ENCODE measurements around the gene ZNF865.

ZNF865 gene

GRCh38 chr19:55624109-55625003, 18.9 kb downstream of the ZNF865 start, which contains the start of gene ZNF784:
TSS of gene ZNF784 (minus strand) at chr19:55624566. CDS start at chr19:55624561, 5 bp downstream.
- peak; percentile 46 to 94 (median 91) for DNase-seq

GRCh38 chr19:55625004-55625326, 19.5 kb downstream of the ZNF865 start:
- DNase-seq, result no peak

- no peak for DNase-seq
Observed at GRCh38 chr19:55626350-55626749, 20.9 kb downstream of the ZNF865 start.

- peak in 13 of 14 donors; percentile 5 to 80 (median 66) for DNase-seq
Observed at GRCh38 chr19:55632463-55632834, 27.0 kb downstream of the ZNF865 start.

GRCh38 chr19:55633861-55634260, 28.4 kb downstream of the ZNF865 start:
- DNase-seq, result no peak

- DNase-seq, result no peak
Observed at GRCh38 chr19:55635334-55635717, 29.9 kb downstream of the ZNF865 start.

- DNase-seq, result no peak
Observed at GRCh38 chr19:55635856-55636440, 30.5 kb downstream of the ZNF865 start.

GRCh38 chr19:55636723-55637122, 31.3 kb downstream of the ZNF865 start:
- no peak for DNase-seq

GRCh38 chr19:55637534-55637933, 32.1 kb downstream of the ZNF865 start:
- no peak for DNase-seq

- no peak for DNase-seq
Observed at GRCh38 chr19:55638864-55639359, 33.5 kb downstream of the ZNF865 start.

- peak in 10 of 14 donors; percentile 19 to 62 (median 50) for DNase-seq
Observed at GRCh38 chr19:55640043-55640576, 34.7 kb downstream of the ZNF865 start.

GRCh38 chr19:55640577-55641425, 35.4 kb downstream of the ZNF865 start, which contains the start of gene ZNF580:
TSS of gene ZNF580 (plus strand) at chr19:55641002. CDS start at chr19:55642509, 1,507 bp downstream.
- DNase-seq, result peak in 13 of 14 donors; percentile 49 to 89 (median 71)

- peak in 2 of 14 donors; percentile 52 to 65 for DNase-seq
Observed at GRCh38 chr19:55641426-55642152, 36.1 kb downstream of the ZNF865 start.

- peak in 2 of 14 donors; percentile 26 to 30 for DNase-seq
Observed at GRCh38 chr19:55642153-55643002, 36.9 kb downstream of the ZNF865 start.

GRCh38 chr19:55643003-55643886, 37.8 kb downstream of the ZNF865 start, which contains the start of gene ZNF581:
TSS of gene ZNF581 (plus strand) at chr19:55643649. CDS start at chr19:55644572, 923 bp downstream.
- peak in 13 of 14 donors; percentile 18 to 78 (median 56) for DNase-seq

GRCh38 chr19:55643887-55644176, 38.4 kb downstream of the ZNF865 start:
- no peak for DNase-seq

- no peak for DNase-seq
Observed at GRCh38 chr19:55644191-55644833, 38.9 kb downstream of the ZNF865 start.

GRCh38 chr19:55644842-55645511, 39.5 kb downstream of the ZNF865 start:
- no peak for DNase-seq

- DNase-seq, result no peak
Observed at GRCh38 chr19:55645512-55645881, 40.0 kb downstream of the ZNF865 start.
